HG03571 (cell line): Measurements from ENCODE around the gene L2HGDH.
A peak's percentile ranks its signal among the peaks of the same experiment; 100 is the strongest.

ENCODE experiments used
- ATAC-seq: cut with Tn5 transposase; IDR thresholded peaks from one replicate; pipeline ENCODE4 v1.9.1; 2021; ENCODE audit not compliant: unreplicated experiment

L2HGDH gene

GRCh38 chr14:50231475-50232275 lies 80.4 kb downstream of the L2HGDH start, which contains the start of gene SOS2:
TSS of gene SOS2 (minus strand) at chr14:50231578. CDS start at chr14:50231283, 295 bp downstream.
- ATAC-seq: peak; percentile 79

GRCh38 chr14:50230701-50231474 lies 81.1 kb downstream of the L2HGDH start:
- peak; percentile 28 for ATAC-seq

- ATAC-seq: no peak
Measured at GRCh38 chr14:50230401-50230700, 81.7 kb downstream of the L2HGDH start.

- ATAC-seq: no peak
Measured at GRCh38 chr14:50229681-50230080, 82.3 kb downstream of the L2HGDH start.

- no peak for ATAC-seq
Measured at GRCh38 chr14:50228313-50228712, 83.7 kb downstream of the L2HGDH start.

GRCh38 chr14:50225974-50226297 lies 86.1 kb downstream of the L2HGDH start:
- no peak for ATAC-seq

- no peak for ATAC-seq
Measured at GRCh38 chr14:50225067-50225973, 86.7 kb downstream of the L2HGDH start.

- ATAC-seq: no peak
Measured at GRCh38 chr14:50222055-50222613, 89.9 kb downstream of the L2HGDH start.

GRCh38 chr14:50218501-50218900 lies 93.5 kb downstream of the L2HGDH start:
- no peak for ATAC-seq

GRCh38 chr14:50215416-50215815 lies 96.6 kb downstream of the L2HGDH start:
- no peak for ATAC-seq

GRCh38 chr14:50213795-50214194 lies 98.2 kb downstream of the L2HGDH start:
- ATAC-seq: no peak

- ATAC-seq: no peak
Measured at GRCh38 chr14:50212726-50213125, 99.3 kb downstream of the L2HGDH start.

- ATAC-seq: no peak
Measured at GRCh38 chr14:50210074-50210473, 102.0 kb downstream of the L2HGDH start.

GRCh38 chr14:50198499-50198898 lies 113.5 kb downstream of the L2HGDH start:
- ATAC-seq: no peak

- ATAC-seq: no peak
Measured at GRCh38 chr14:50191499-50191898, 120.5 kb downstream of the L2HGDH start.
